T-helper 1 cell (primary cell): ENCODE measurements around the gene GLIS2.
A peak's percentile ranks its signal among the peaks of the same experiment; 100 is the strongest.

Experiments
- DNase-seq, 5 donors: peaks; one replicate each; pipeline ENCODE4 v3.0.0-alpha.2; 2012 to 2020

GLIS2 gene

DNA sequence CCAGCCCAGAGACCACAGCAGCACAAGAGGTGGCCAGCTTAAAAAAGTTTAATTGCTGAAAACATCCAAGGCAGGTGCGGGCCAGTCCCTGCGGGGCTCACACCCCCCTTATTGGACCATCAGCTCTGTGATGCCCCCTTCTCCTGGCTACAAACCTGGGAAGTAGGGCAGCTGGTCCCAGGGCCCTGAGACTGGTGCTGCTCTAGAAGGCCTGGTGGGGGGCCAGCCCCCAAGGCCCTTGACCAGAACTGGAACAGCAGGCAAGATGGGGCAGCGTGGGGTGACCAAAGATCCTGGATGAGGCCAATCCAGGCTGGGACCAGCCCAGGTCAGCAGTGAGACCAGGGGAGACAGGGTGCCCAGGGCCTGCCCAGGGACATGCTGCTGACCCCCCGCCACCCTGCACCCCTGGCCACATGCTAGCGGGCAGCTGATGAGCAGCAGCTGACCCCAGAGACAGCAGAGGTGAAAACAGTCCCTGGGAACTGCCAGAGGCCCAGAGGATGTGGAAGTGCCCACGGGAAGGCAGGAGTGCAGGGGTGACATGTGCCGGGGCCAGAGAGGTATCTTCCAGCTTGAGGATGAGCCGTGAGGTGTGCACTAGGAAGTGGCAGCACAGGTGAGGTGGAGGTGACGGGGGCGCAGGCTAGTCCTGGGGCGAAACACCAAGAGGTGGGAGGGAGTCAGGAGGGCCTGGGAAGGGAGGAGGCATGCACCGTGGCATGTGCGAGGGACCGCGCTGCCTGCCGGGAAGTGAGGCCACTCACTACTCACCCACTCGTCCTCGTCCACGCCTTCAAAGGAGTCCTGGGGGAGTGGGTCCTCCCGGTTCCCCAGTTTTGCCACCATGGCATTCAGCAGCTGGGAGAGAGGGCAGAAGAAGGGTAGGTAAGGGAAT is 38.9 kb downstream of the GLIS2 start:
- DNase-seq: no peak

DNA sequence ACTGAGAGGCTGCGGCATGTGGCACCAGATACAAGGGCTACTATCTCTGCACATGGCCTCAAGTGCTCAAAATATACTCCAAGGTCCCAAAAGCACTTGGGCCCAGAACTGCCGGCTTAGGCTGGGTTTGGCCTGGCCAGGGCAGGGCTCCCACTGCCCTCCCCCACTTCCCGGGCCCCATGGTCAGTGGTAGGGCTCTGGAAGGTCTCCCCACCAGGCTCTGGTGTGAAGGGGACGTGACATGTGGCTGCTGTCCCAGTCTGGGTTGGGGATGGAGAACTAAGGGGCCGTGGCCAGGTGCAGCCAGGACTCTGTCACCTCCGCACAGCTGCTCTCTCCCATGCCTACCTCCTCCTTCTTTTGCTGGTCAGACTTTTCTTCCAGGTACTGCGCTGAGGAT is 41.0 kb downstream of the GLIS2 start:
- DNase-seq: no peak

DNA sequence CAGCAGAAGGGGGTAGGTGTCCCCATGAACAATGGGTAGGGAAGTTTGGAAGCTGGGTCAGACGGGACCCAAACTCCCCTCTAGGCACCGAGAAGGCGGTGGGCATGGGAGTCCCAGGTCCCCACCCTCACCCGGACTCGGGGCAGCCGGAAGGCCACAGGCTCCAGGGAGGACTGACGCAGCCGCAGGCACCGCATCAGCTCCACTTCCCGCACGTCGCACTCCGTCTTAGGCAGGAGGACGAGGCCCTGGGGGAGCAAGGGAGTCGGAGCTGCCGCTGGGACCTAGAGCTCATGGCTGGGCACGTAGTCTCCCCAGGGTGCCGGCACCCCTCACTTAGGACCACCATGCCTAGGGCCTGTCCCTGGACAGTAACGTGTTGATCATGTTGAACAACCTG is 42.4 kb downstream of the GLIS2 start:
- no peak for DNase-seq

GRCh38 chr16:4358831-4359561 is 43.1 kb downstream of the GLIS2 start:
- DNase-seq: peak in 4 of 5 donors; percentile 35 to 59 (median 52)

DNA sequence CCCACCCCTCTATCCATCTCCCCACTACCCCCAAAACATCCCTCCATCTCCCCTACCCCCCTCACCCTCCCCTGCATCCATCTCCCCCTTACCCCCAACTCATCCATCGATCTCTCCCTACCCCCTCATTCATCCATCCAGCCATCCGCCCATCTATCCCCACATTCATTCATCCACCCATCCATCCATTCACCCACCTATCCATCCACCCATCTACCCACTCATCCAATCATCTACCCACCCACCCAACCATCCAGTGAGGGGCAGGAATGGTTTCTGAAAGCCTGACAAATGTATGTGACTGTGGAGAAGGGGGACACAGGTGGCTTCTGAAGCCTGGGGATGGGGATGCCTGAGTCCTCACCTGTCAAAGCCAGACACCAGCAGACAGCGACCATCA is 44.0 kb downstream of the GLIS2 start:
- no peak for DNase-seq

- DNase-seq: no peak
Measured at GRCh38 chr16:4360538-4361021, 44.7 kb downstream of the GLIS2 start.

DNA sequence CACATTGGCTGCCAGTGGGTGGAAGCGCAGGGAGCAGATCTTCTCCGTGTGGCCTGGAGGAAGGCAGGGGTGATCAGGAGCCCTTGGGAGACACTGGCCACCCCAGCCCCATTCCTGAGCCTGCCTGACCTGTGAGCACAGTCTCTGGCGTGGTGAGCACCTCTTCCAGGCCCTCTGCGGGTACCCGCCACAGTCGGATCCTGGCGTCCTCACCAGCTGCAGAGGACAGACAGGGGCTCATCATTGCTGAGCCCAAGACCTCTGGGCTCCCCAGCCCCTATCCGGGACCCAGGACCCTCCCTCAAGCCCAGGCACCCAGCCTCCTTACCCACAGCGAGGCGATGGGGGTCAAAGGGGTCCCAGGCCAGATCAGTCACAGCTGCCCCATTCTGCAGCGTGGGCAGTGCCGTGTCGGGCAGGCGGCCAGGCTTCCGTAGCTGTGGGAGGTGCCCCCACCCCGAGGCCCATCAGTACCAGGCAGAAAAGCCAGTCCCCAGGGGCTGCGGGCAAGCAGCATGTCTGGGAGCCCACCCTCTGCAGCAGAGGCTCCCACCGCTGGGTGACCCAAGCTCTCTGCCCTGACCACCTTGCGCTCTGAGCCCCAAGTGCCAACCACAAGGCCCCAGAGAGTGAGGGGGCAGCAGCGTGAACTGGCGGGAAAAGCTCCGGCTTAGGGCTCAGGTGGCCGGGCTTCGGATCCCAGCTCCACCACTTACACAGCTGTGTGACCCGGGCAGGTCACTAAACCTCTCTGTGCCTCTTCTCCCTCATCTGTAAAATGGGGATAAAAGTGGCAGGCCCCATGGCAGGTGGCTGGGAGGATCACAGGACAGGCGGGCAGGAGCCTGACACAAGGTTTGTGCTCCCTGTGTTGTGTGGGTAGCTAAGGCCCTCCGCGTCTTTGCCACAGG is 45.4 kb downstream of the GLIS2 start:
- DNase-seq: no peak

GRCh38 chr16:4361944-4362311 is 46.1 kb downstream of the GLIS2 start:
- DNase-seq: no peak

- no peak for DNase-seq
Measured at GRCh38 chr16:4362476-4363135, 46.7 kb downstream of the GLIS2 start.

GRCh38 chr16:4364196-4365013 is 48.5 kb downstream of the GLIS2 start:
- no peak for DNase-seq

GRCh38 chr16:4365014-4365406 is 49.1 kb downstream of the GLIS2 start:
- no peak for DNase-seq

- DNase-seq: no peak
Measured at GRCh38 chr16:4365615-4366014, 49.7 kb downstream of the GLIS2 start.

GRCh38 chr16:4366016-4366415 is 50.1 kb downstream of the GLIS2 start:
- DNase-seq: no peak

GRCh38 chr16:4367393-4367856 is 51.6 kb downstream of the GLIS2 start:
- DNase-seq: no peak

DNA sequence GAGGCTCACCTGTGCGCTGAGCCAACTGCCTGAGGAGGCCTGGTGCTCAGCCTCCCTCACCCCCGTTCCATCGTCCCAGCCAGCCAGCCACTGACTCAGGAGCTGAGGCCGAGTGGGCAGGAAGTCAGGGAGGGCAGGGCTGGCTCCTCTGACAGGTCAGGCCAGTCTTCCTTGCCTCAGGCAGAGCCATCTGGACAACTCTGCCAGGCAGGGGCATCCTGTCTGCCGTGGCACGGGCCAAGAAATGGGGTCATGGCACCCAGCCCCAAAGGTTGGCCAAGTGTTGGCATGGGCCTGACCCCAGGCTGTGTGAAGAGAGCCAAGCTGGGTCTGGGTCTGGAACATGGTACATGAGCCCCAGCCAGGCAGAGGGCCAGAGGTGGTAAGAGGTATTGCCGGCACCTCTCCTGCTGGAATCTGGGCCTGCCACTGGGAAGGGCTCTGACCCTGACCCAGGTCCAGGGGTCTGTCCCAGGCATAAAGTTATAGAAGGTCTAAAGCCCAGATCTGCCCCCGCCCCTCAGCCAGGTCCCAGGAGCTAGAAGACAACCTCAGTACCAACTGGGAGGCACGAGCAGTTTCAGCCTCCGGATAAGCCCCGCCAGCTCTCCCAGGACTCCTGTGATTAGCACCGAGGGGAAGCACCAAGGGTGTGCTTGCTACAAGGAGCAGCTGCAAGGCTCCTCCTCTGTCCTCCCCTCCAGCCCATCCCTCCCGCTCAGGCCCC is 53.3 kb downstream of the GLIS2 start:
- DNase-seq: no peak

- no peak for DNase-seq
Measured at GRCh38 chr16:4370151-4370550, 54.3 kb downstream of the GLIS2 start.

DNA sequence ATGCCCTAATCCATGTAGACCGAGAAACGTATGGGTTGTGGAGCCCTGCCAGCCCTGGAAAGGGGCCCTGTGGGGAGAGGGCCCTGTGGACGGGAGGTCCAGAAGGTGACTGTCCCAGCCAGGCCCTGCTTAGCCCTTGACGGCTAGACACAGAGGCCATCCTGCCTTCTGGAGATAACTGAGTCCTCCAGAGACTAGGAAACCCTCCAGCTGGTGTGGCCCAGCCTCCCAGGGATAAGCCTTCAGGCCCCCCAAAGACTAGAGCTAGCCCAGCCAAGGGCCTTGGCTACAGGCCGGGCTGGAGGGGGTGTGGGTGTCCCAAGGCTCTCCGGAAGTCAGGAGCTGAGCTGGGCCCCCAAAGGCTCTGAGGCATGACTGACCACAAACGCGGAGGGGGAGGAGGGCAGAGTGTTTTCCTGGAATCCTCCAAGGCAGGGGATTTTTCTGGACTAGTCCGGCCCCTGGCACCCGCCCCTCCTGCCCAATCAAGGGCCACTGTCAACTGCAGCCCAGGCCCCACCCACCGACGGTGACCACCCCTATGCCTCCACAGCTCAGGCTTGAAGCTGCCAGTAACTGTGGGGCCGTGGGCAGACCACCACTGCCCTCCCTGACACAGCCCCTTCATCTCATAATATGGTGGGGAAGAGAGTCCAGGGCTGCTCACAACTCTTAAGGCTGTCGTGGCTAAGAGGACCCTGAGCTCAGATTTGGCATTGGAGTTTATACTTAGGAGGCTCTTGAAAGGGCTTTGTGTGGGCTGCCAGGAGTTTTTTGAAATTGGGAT is 54.9 kb downstream of the GLIS2 start:
- no peak for DNase-seq

DNA sequence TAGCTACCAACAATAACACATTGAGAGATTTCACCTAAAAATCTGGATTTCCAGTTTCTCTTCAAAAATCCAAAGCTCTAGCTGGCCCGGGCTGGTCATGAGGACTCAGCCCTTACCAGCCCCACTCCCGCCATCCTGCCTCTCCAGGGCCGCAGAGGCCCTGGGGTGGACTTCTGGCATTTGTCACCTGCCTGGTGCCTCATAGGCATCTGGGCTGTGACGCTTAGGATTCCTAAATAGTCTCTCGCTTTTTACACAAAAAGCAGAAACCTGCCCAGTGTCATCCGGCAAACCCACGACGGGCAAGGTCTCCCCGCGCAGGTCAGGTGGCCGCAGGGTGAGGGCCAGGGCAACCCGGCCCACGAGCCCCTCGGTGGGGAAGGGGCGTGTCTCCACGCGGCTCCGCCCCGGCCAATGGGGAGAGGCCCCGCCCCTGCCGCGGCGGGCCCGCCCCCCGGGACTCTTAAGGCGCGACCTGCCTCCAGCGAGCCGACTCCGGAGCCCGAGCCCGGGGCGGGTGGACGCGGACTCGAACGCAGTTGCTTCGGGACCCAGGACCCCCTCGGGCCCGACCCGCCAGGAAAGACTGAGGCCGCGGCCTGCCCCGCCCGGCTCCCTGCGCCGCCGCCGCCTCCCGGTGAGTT is 55.6 kb downstream of the GLIS2 start, which contains the start of gene VASN:
Gene VASN, plus strand, starts transcription at position 492 of the 644 bp plus-strand sequence. CDS start 9,030 bp downstream, outside the sequence.
- peak; percentile 44 to 75 (median 61) for DNase-seq

DNA sequence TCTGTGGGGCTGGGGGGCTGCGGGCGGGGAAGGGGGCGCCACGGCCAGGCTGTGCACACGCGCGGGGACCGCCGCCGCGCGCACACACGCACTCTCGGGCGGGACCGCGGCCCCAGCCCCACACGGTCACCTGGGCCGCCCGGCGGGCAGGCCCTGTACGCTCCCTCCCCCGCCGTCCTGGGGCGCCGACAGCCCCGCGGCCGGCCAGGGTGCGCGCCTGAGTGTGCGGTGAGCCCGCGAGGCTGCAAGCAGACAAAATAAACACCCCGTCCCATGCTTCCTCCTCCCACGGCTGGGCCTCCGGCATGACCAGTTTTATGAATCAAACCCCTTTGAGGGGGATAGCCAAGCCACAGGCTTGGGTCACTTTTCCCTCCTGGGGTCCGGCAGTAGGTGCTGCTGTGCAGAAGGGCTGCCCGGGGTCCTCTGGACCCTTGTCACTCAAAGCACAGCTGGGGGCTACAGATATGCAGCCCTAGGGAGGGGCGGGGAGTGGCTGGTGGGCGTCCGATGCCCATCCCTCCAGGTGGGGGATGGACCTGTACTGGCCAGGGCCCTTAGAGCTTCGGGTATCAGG is 56.2 kb downstream of the GLIS2 start:
- no peak for DNase-seq
